ENCODE results near the gene TUBA8. TPM values are rescaled to one million over a fixed set of nuclear protein-coding genes. Genes with fewer than 3 reads are reported as not detected.

TUBA8 gene
- total RNA-seq, 3 donors from 2014 or later (not counting 1 experiment from before 2014, with no cell fraction given): 1.2 to 3.7 (median 2.3) TPM

DNA sequence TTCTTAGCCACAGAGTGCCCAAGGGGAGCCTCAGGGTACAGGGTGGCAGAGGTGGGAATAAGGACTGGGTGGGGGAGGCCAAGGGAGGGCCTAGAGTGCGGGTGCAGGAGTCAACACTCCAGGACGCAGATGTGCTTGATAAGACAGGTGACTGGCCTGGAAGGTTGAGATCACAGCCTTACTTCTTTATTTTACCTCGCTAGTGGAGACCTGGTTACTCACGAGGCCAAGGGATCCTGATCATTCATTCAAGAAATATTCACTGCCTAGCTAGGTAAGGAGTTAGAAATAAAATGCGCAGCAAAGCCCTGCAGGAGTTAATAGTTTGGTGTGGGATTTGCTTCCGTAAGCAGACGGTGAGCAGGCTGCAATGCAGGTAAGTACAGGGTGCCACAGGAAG is 46.0 kb upstream of the TUBA8 start:
- H3K4me3 Mint-ChIP-seq: no peak overlapping the region
- intact Hi-C loops (cut with micrococcal nuclease): loop anchor here (10.0 kb wide), 1 partner anchor 150 kb away; no protein-coding TSS in a partner anchor
- TF ChIP-seq CTCF (IDR thresholded peaks at IDR 0.05): no peak
- H3K27ac Mint-ChIP-seq: no peak overlapping the region
- H3K4me1 ChIP-seq (ENCODE audit: control insufficient read depth, insufficient read depth, low read length): peaks cover 8% of the 10 kb centered on the region
- H3K9me3 ChIP-seq (ENCODE audit: control insufficient read depth, insufficient read depth, low read length): no peaks in the 10 kb centered on the region
- 94% methylated on average over 7 of the region's 7 CpGs for WGBS (ENCODE audit: insufficient coverage)
- H3K4me1 Mint-ChIP-seq: peaks cover 0 to 8% of the 10 kb centered on the region in 2 donors
- DNase-seq: no peak
- no peaks in the 10 kb centered on the region for H3K36me3 Mint-ChIP-seq
- no peak overlapping the region for H3K27ac ChIP-seq (ENCODE audit: low read length)
- no peak for ATAC-seq
- H3K36me3 ChIP-seq (ENCODE audit: control insufficient read depth, insufficient read depth, low read length): no peaks in the 10 kb centered on the region
- H3K4me3 ChIP-seq (ENCODE audit: low read length): no peak overlapping the region
- no peaks in the 10 kb centered on the region for H3K9me3 Mint-ChIP-seq
- no peaks in the 10 kb centered on the region for H3K27me3 ChIP-seq (ENCODE audit: control insufficient read depth, insufficient read depth, low read length)
- H3K27me3 Mint-ChIP-seq (ENCODE audit: low read depth in 2 of 2): peaks cover 29 to 52% of the 10 kb centered on the region in 2 donors

- Mint-ChIP-seq H3K4me3 (no peak overlapping the region), H3K27me3 (ENCODE audit: low read depth in 2 of 2) (peaks cover 29 to 57% of the 10 kb centered on the region in 2 donors), H3K4me1 (peaks cover 0 to 8% of the 10 kb centered on the region in 2 donors), H3K36me3 (no peaks in the 10 kb centered on the region), H3K9me3 (no peaks in the 10 kb centered on the region), H3K27ac (no peak overlapping the region)
- no peak overlapping the region for H3K4me3 ChIP-seq (ENCODE audit: low read length)
- WGBS (ENCODE audit: insufficient coverage): 45% methylated on average over 9 of the region's 9 CpGs
- no peak overlapping the region for H3K27ac ChIP-seq (ENCODE audit: low read length)
- no peaks in the 10 kb centered on the region for H3K27me3 ChIP-seq (ENCODE audit: control insufficient read depth, insufficient read depth, low read length)
- ATAC-seq (no peak), DNase-seq (no peak)
- intact Hi-C loops (cut with micrococcal nuclease): loop anchor here (10.0 kb wide), 1 partner anchor 150 kb away; no protein-coding TSS in a partner anchor
- TF ChIP-seq CTCF (IDR thresholded peaks at IDR 0.05): no peak
- no peaks in the 10 kb centered on the region for H3K9me3 ChIP-seq (ENCODE audit: control insufficient read depth, insufficient read depth, low read length)
- H3K4me1 ChIP-seq (ENCODE audit: control insufficient read depth, insufficient read depth, low read length): peaks cover 8% of the 10 kb centered on the region
- no peaks in the 10 kb centered on the region for H3K36me3 ChIP-seq (ENCODE audit: control insufficient read depth, insufficient read depth, low read length)
These were observed 45.4 kb upstream of the TUBA8 start for GRCh38 chr22:18065256-18065655.

DNA sequence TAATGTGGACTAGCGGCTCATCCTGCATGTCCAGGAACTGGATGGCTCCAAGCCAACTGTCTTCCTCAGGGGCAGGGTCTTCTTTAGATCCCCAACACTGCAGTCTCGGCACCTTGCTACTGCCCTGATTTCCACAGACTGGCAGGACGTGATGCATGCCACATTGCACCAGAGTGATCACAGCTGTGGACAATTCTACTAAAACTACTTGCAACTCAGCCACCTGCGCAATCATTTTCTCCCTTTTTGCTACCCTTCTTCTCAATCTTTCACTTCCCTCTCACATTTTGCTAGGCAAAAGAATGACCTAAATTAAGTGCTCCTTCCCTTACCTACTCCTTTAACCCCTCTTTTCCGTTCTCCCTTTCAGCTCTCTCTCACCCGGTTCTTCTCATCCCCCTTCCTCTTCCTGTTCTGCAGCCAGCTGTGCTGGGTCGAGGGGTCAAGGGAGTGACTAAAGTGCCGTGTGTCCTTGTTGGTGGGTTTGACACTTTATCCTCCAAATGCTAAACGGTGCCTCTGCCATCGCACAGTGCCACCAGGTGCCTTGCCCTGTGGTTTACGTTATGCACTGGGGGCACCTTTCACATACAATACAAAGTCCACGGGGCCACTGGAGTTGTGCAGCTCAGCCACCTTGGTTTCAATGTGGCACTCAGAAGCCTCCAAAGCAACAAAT is 44.3 kb upstream of the TUBA8 start:
- no peak overlapping the region for H3K4me3 ChIP-seq (ENCODE audit: low read length)
- H3K27ac ChIP-seq (ENCODE audit: low read length): no peak overlapping the region
- TF ChIP-seq CTCF (IDR thresholded peaks at IDR 0.05): no peak
- H3K4me3 Mint-ChIP-seq: no peak overlapping the region
- H3K9me3 Mint-ChIP-seq: no peaks in the 10 kb centered on the region
- intact Hi-C loops (cut with micrococcal nuclease): loop anchor here (10.0 kb wide), 1 partner anchor 152 kb away; no protein-coding TSS in a partner anchor
- H3K27ac Mint-ChIP-seq: no peak overlapping the region
- peaks cover 0 to 8% of the 10 kb centered on the region in 2 donors for H3K4me1 Mint-ChIP-seq
- peaks cover 31 to 57% of the 10 kb centered on the region in 2 donors for H3K27me3 Mint-ChIP-seq (ENCODE audit: low read depth in 2 of 2)
- H3K36me3 ChIP-seq (ENCODE audit: control insufficient read depth, insufficient read depth, low read length): no peaks in the 10 kb centered on the region
- ATAC-seq: peak in 1 of 3 donors; percentile 14
- no peaks in the 10 kb centered on the region for H3K27me3 ChIP-seq (ENCODE audit: control insufficient read depth, insufficient read depth, low read length)
- DNase-seq: no peak
- H3K36me3 Mint-ChIP-seq: no peaks in the 10 kb centered on the region
- WGBS (ENCODE audit: insufficient coverage): 24% methylated on average over 12 of the region's 12 CpGs
- no peaks in the 10 kb centered on the region for H3K9me3 ChIP-seq (ENCODE audit: control insufficient read depth, insufficient read depth, low read length)
- H3K4me1 ChIP-seq (ENCODE audit: control insufficient read depth, insufficient read depth, low read length): peaks cover 8% of the 10 kb centered on the region
